ENCODE data around the gene SSC5D.

DNA sequence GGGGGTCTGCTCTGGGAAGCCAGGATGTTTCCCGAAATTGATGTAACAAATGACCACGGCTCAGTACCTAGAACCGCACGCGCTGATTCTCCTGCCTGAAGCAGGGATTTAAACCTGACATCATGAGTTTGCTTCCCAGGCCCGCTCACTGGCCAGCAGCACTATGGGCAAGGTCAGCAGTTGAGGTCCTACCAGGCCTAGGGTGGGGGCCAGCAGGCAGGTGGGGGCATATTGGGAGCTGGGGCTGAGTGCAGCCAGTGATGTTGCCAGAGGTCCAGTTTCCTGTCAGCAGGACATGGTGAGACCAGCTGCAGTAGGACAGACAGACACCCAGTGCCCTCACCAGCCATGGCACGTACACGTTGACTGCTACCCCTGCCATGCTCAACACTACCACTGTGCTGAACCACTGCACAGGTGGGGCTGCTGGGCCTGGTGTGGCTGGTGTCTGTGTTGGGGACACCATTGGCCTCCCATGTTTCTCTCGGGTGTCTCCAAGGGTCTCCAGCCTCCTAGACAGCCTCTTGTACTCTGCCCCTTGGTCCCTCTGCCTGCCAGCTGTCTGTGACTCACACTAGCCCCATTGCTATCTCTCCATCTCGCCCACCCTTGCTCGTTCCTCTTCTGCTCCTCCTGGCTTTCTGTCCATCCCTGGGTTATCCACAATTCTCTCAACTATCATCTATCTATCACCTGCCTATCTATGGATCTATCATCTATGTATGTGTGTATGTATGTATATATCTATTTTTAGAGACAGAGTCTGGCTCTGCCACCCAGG, 22.6 kb upstream of the SSC5D start:
- no peak for TF ChIP-seq POLR2A (IDR thresholded peaks at IDR 0.05; ENCODE audit: low read depth, low read length)
- TF ChIP-seq POLR2AphosphoS5 (IDR thresholded peaks at IDR 0.05; ENCODE audit: low read depth, low read length) = no peak

All from GM12891 (cell line).